ENCODE results near the gene CC2D2A. TPM values are rescaled to one million over a fixed set of nuclear protein-coding genes. Genes with fewer than 3 reads are reported as not detected.

CC2D2A gene
- total RNA-seq, 1 experiment from 2014 or later, result 10.2 TPM

GRCh38 chr4:15470128-15470475, 420 bp downstream of the CC2D2A start:
- no peak for TF ChIP-seq ATF2 (CRISPR knock-in tag; IDR thresholded peaks at IDR 0.05; ENCODE audit: borderline replicate concordance, low read depth)
- TF ChIP-seq GTF2I (CRISPR knock-in tag; conservative IDR thresholded peaks at IDR 0.05), result no peak
- TF ChIP-seq ZNF219 (CRISPR knock-in tag; IDR thresholded peaks at IDR 0.05; ENCODE audit: borderline replicate concordance), result no peak
- no peak for TF ChIP-seq FOXP1 (CRISPR knock-in tag; IDR thresholded peaks at IDR 0.05; ENCODE audit: borderline replicate concordance)
- no peaks in the 10 kb centered on the region for H3K9me3 Mint-ChIP-seq
- DNase-seq (ENCODE audit: low spot score) (no peak), ATAC-seq (no peak)
- H3K27me3 Mint-ChIP-seq (ENCODE audit: low read depth), result no peaks in the 10 kb centered on the region
- peak overlapping the region; percentile 71 for H3K4me3 Mint-ChIP-seq
- peaks cover 46% of the 10 kb centered on the region for H3K4me1 Mint-ChIP-seq
- H3K36me3 Mint-ChIP-seq, result no peaks in the 10 kb centered on the region
- 0 out of 2 replicates have a peak overlapping the region, but pooled peaks have one; percentile 69 for H3K27ac Mint-ChIP-seq
- ChIA-PET POLR2A (interaction anchor here (0.6 to 1.0 kb wide), 3 partner anchors 9 to 64 kb away, joined by 3 to 7 read pairs (median 6); no protein-coding TSS in a partner anchor), CTCF (interaction anchor here (0.6 to 2.7 kb wide), 13 partner anchors 9 to 486 kb away, joined by 3 to 19 read pairs (median 3); no protein-coding TSS in a partner anchor)

- no peaks in the 10 kb centered on the region for H3K9me3 Mint-ChIP-seq
- no peak overlapping the region for H3K4me3 Mint-ChIP-seq
- H3K27ac Mint-ChIP-seq, result no peak overlapping the region
- TF ChIP-seq JAZF1 (CRISPR knock-in tag; IDR thresholded peaks at IDR 0.05), result no peak
- TF ChIP-seq NFE2L1 (CRISPR knock-in tag; IDR thresholded peaks at IDR 0.05), result no peak
- no peak for TF ChIP-seq ZNF219 (CRISPR knock-in tag; IDR thresholded peaks at IDR 0.05; ENCODE audit: borderline replicate concordance)
- no peak for TF ChIP-seq ZMAT4 (CRISPR knock-in tag; IDR thresholded peaks at IDR 0.05)
- no peak for TF ChIP-seq RELA (CRISPR knock-in tag; IDR thresholded peaks at IDR 0.05; ENCODE audit: borderline replicate concordance)
- TF ChIP-seq ZNF232 (CRISPR knock-in tag; IDR thresholded peaks at IDR 0.05), result no peak
- TF ChIP-seq MXD4 (CRISPR knock-in tag; IDR thresholded peaks at IDR 0.05; ENCODE audit: borderline replicate concordance), result no peak
- ATAC-seq (no peak), DNase-seq (ENCODE audit: low spot score) (no peak)
- peaks cover 4% of the 10 kb centered on the region for H3K36me3 Mint-ChIP-seq
- ChIA-PET POLR2A (no interaction called here), CTCF (interaction anchor here (1.2 kb wide), 1 partner anchor 406 kb away, joined by 3 read pairs; no protein-coding TSS in a partner anchor)
- peaks cover 34% of the 10 kb centered on the region for H3K4me1 Mint-ChIP-seq
- H3K27me3 Mint-ChIP-seq (ENCODE audit: low read depth), result no peaks in the 10 kb centered on the region
Measured at GRCh38 chr4:15476396-15476795, 6.7 kb downstream of the CC2D2A start.

GRCh38 chr4:15478724-15479088, 9.0 kb downstream of the CC2D2A start:
- ATAC-seq, result peak; percentile 3
- no peaks in the 10 kb centered on the region for H3K9me3 Mint-ChIP-seq
- no peak for DNase-seq (ENCODE audit: low spot score)
- ChIA-PET CTCF (interaction anchor here (0.8 to 2.0 kb wide), 7 partner anchors 9 to 786 kb away, joined by 3 to 30 read pairs (median 19); partner anchors contain the start of gene CC2D2A), POLR2A (interaction anchor here (0.6 to 1.5 kb wide), 4 partner anchors 8 to 203 kb away, joined by 3 to 6 read pairs (median 4); partner anchors contain the start of genes FAM200B and FBXL5)
- no peaks in the 10 kb centered on the region for H3K27me3 Mint-ChIP-seq (ENCODE audit: low read depth)
- no peak overlapping the region for H3K27ac Mint-ChIP-seq
- peaks cover 10% of the 10 kb centered on the region for H3K36me3 Mint-ChIP-seq
- peaks cover 16% of the 10 kb centered on the region for H3K4me1 Mint-ChIP-seq
- peak overlapping the region; percentile 82; the same call in 1 of the 2 replicates for H3K4me3 Mint-ChIP-seq
- no peak for TF ChIP-seq SMAD3 (CRISPR knock-in tag; IDR thresholded peaks at IDR 0.05; ENCODE audit: borderline replicate concordance)
- TF ChIP-seq IRF1 (CRISPR knock-in tag; IDR thresholded peaks at IDR 0.05), result no peak
- no peak for TF ChIP-seq E2F5 (CRISPR knock-in tag; IDR thresholded peaks at IDR 0.05)
- no peak for TF ChIP-seq ZNF512 (CRISPR knock-in tag; IDR thresholded peaks at IDR 0.05; ENCODE audit: borderline replicate concordance)
- no peak for TF ChIP-seq USF1 (CRISPR knock-in tag; IDR thresholded peaks at IDR 0.05)
- no peak for TF ChIP-seq AR (CRISPR knock-in tag; IDR thresholded peaks at IDR 0.05)
- TF ChIP-seq ZNF219 (CRISPR knock-in tag; IDR thresholded peaks at IDR 0.05; ENCODE audit: borderline replicate concordance), result no peak
- no peak for TF ChIP-seq FOXJ3 (CRISPR knock-in tag; IDR thresholded peaks at IDR 0.05; ENCODE audit: borderline replicate concordance)
- TF ChIP-seq USF2 (CRISPR knock-in tag; IDR thresholded peaks at IDR 0.05), result no peak
- TF ChIP-seq TEAD1 (CRISPR knock-in tag; IDR thresholded peaks at IDR 0.05), result no peak
- no peak for TF ChIP-seq SP1 (CRISPR knock-in tag; conservative IDR thresholded peaks at IDR 0.05)
- TF ChIP-seq HMGA2 (CRISPR knock-in tag; IDR thresholded peaks at IDR 0.05), result no peak
- no peak for TF ChIP-seq TEAD4 (CRISPR knock-in tag; IDR thresholded peaks at IDR 0.05)

Data from WTC11 (cell line).